Urinary bladder (tissue), 4 donors: ENCODE data around the gene ARTN. TPM values are rescaled to one million over a fixed set of nuclear protein-coding genes. Genes with fewer than 3 reads are reported as not detected.

ENCODE experiments used
- DNase-seq: peaks from one replicate; pipeline ENCODE4 v3.0.0-alpha.2; 2015; ENCODE audit errors: extremely low spot score
- H3K27ac ChIP-seq: one replicate; pipeline ENCODE4 v1.5.1; 2013; ENCODE audit warnings: low read depth, mild to moderate bottlenecking, moderate library complexity
- H3K36me3 ChIP-seq: one replicate; pipeline ENCODE4 v1.6.1; 2013; ENCODE audit warnings: mild to moderate bottlenecking, moderate library complexity; ENCODE audit not compliant: insufficient read depth
- H3K4me1 ChIP-seq: one replicate; pipeline ENCODE4 v1.6.1; 2013; ENCODE audit warnings: mild to moderate bottlenecking, moderate library complexity; ENCODE audit not compliant: insufficient read depth
- H3K4me3 ChIP-seq: one replicate; pipeline ENCODE4 v1.5.1; 2013; ENCODE audit warnings: low read depth, low read length
- WGBS: extraction: QIAGEN DNeasy Blood & Tissue Kit; methylation state at CpG from one replicate; pipeline ENCODE4 v1.1.7; 2013; 5-methylcytosine and 5-hydroxymethylcytosine counted together
- polyA plus RNA-seq: library from polyadenylated mRNA; stranded (reverse); fragments of 200-250 nt; gene quantifications from one replicate; pipeline ENCODE4 v1.2.3, GENCODE V29; 2013
- total RNA-seq: library from RNA; depleted of rRNA; stranded (reverse); fragments of >200 nt; gene quantifications from one replicate; pipeline ENCODE4 v1.2.3, GENCODE V29; 2014
- donor health status: healthy with polysubstance abuse.
- donor health status: healthy.

ARTN gene
- total and polyA plus RNA-seq, 2 donors = 1.4 to 2.4 TPM

GRCh38 chr1:43962324-43962723, 28.7 kb downstream of the ARTN start:
- no peak for DNase-seq
- Histone ChIP-seq H3K4me1 (no peaks in the 10 kb centered on the region), H3K4me3 (no peak overlapping the region), H3K36me3 (peaks cover 5% of the 10 kb centered on the region), H3K27ac (no peak overlapping the region)
- 87% methylated on average over 2 of the region's 2 CpGs for WGBS

- H3K4me1 ChIP-seq = no peaks in the 10 kb centered on the region
- H3K36me3 ChIP-seq = peaks cover 5% of the 10 kb centered on the region
- 93% methylated on average over 3 of the region's 3 CpGs for WGBS
- H3K27ac ChIP-seq = no peak overlapping the region
- H3K4me3 ChIP-seq = no peak overlapping the region
- no peak for DNase-seq
Observed at GRCh38 chr1:43963006-43963405, 29.4 kb downstream of the ARTN start.

- H3K36me3 ChIP-seq = peaks cover 5% of the 10 kb centered on the region
- H3K4me1 ChIP-seq = no peaks in the 10 kb centered on the region
- H3K27ac ChIP-seq = no peak overlapping the region
- WGBS = 85% methylated on average over 5 of the region's 5 CpGs
- no peak overlapping the region for H3K4me3 ChIP-seq
- DNase-seq = no peak
Observed at GRCh38 chr1:43963890-43964289, 30.3 kb downstream of the ARTN start.

- Histone ChIP-seq H3K4me1 (no peaks in the 10 kb centered on the region), H3K27ac (no peak overlapping the region), H3K4me3 (no peak overlapping the region), H3K36me3 (peaks cover 2% of the 10 kb centered on the region)
- WGBS = 85% methylated on average over 3 of the region's 3 CpGs
- no peak for DNase-seq
Observed at GRCh38 chr1:43965316-43965715, 31.7 kb downstream of the ARTN start.

GRCh38 chr1:43968348-43968948, 34.8 kb downstream of the ARTN start:
- H3K4me3 ChIP-seq = no peak overlapping the region
- no peaks in the 10 kb centered on the region for H3K4me1 ChIP-seq
- H3K27ac ChIP-seq = no peak overlapping the region
- H3K36me3 ChIP-seq = peaks cover 2% of the 10 kb centered on the region
- WGBS = 85% methylated on average over 6 of the region's 6 CpGs
- no peak for DNase-seq

GRCh38 chr1:43969416-43969745, 35.8 kb downstream of the ARTN start:
- Histone ChIP-seq H3K27ac (no peak overlapping the region), H3K4me1 (no peaks in the 10 kb centered on the region), H3K36me3 (peaks cover 2% of the 10 kb centered on the region), H3K4me3 (no peak overlapping the region)
- 50% methylated on average over 7 of the region's 7 CpGs for WGBS
- no peak for DNase-seq

- WGBS = under 1% methylated on average over 47 of the region's 47 CpGs
- H3K36me3 ChIP-seq = no peaks in the 10 kb centered on the region
- peak; percentile 94 for DNase-seq
- no peaks in the 10 kb centered on the region for H3K4me1 ChIP-seq
- no peak within 1 kb of the TSS for H3K27ac ChIP-seq
- H3K4me3 ChIP-seq = peak within 1 kb of the TSS; percentile 71
Observed at GRCh38 chr1:43969746-43970466, 36.3 kb downstream of the ARTN start, which contains the start of gene DPH2. TSS of gene DPH2 (plus strand) at chr1:43970010. CDS start at chr1:43970176, 166 bp downstream.

GRCh38 chr1:43970502-43970901, 36.9 kb downstream of the ARTN start:
- Histone ChIP-seq H3K27ac (no peak overlapping the region), H3K4me3 (peak overlapping the region; percentile 71), H3K36me3 (no peaks in the 10 kb centered on the region), H3K4me1 (no peaks in the 10 kb centered on the region)
- WGBS = 58% methylated on average over 5 of the region's 5 CpGs
- no peak for DNase-seq

- no peak overlapping the region for H3K27ac ChIP-seq
- 92% methylated on average over 9 of the region's 9 CpGs for WGBS
- H3K36me3 ChIP-seq = no peaks in the 10 kb centered on the region
- H3K4me1 ChIP-seq = no peaks in the 10 kb centered on the region
- DNase-seq = no peak
- H3K4me3 ChIP-seq = no peak overlapping the region
Observed at GRCh38 chr1:43970911-43971310, 37.3 kb downstream of the ARTN start.

- H3K4me3 ChIP-seq = no peak overlapping the region
- H3K4me1 ChIP-seq = no peaks in the 10 kb centered on the region
- 96% methylated on average over 17 of the region's 17 CpGs for WGBS
- DNase-seq = no peak
- H3K27ac ChIP-seq = no peak overlapping the region
- no peaks in the 10 kb centered on the region for H3K36me3 ChIP-seq
Observed at GRCh38 chr1:43971336-43971980, 37.9 kb downstream of the ARTN start.

- no peaks in the 10 kb centered on the region for H3K36me3 ChIP-seq
- 41% methylated on average over 9 of the region's 9 CpGs for WGBS
- peak overlapping the region; percentile 76 for H3K4me3 ChIP-seq
- H3K4me1 ChIP-seq = no peaks in the 10 kb centered on the region
- no peak for DNase-seq
- H3K27ac ChIP-seq = no peak overlapping the region
Observed at GRCh38 chr1:43973981-43974442, 40.4 kb downstream of the ARTN start.

- peak within 1 kb of the TSS; percentile 88 for H3K27ac ChIP-seq
- under 1% methylated on average over 93 of the region's 93 CpGs for WGBS
- H3K4me1 ChIP-seq = no peaks in the 10 kb centered on the region
- H3K36me3 ChIP-seq = no peaks in the 10 kb centered on the region
- peak within 1 kb of the TSS; percentile 76 for H3K4me3 ChIP-seq
- peak; percentile 82 for DNase-seq
Observed at GRCh38 chr1:43974443-43975248, 41.0 kb downstream of the ARTN start, which contains the start of gene ATP6V0B. TSS of gene ATP6V0B (plus strand) at chr1:43974960. CDS start at chr1:43975041, 81 bp downstream.

- H3K27ac ChIP-seq = peak overlapping the region; percentile 88
- WGBS = 1% methylated on average over 34 of the region's 34 CpGs
- peak overlapping the region; percentile 76 for H3K4me3 ChIP-seq
- DNase-seq = no peak
- H3K36me3 ChIP-seq = no peaks in the 10 kb centered on the region
- H3K4me1 ChIP-seq = no peaks in the 10 kb centered on the region
Observed at GRCh38 chr1:43975249-43975961, 41.8 kb downstream of the ARTN start.
